Transverse colon (tissue), 4 donors: ENCODE data around the gene GSDMA.

ENCODE experiments used
- EP300 ChIP-seq: sonication (generic); formaldehyde crosslinking; IDR thresholded peaks from one replicate; pipeline ENCODE4 v1.6.1; 2017; ENCODE audit warnings: antibody characterized with exemption, low read depth
- POLR2A ChIP-seq: fragments of 450-650 bp; IDR thresholded peaks from one replicate; pipeline ENCODE4 v1.6.1; 2016; ENCODE audit warnings: antibody characterized with exemption, mild to moderate bottlenecking, moderate library complexity
- POLR2AphosphoS5 ChIP-seq, 3 donors: sonication (generic); formaldehyde crosslinking; IDR thresholded peaks; one replicate each; pipeline ENCODE4 v1.6.1; 2016; ENCODE audit warnings: antibody characterized with exemption in 3 of 3
- TF ChIP-seq, protein P1 (sequence below), 5 experiments: fragments of 200-600 bp in 3 of 5; fragments of 450-650 bp in 2 of 5; sonication (generic) in 3 of 5; IDR thresholded peaks; 1 replicate in 2 of 5; 2 replicates in 3 of 5; pipeline ENCODE4 v1.5.1; 2016 to 2017; ENCODE audit warnings: antibody characterized with exemption in 5 of 5, inconsistent platforms in 3 of 5, mild to moderate bottlenecking in 2 of 5, moderate library complexity in 1 of 5

DNA sequence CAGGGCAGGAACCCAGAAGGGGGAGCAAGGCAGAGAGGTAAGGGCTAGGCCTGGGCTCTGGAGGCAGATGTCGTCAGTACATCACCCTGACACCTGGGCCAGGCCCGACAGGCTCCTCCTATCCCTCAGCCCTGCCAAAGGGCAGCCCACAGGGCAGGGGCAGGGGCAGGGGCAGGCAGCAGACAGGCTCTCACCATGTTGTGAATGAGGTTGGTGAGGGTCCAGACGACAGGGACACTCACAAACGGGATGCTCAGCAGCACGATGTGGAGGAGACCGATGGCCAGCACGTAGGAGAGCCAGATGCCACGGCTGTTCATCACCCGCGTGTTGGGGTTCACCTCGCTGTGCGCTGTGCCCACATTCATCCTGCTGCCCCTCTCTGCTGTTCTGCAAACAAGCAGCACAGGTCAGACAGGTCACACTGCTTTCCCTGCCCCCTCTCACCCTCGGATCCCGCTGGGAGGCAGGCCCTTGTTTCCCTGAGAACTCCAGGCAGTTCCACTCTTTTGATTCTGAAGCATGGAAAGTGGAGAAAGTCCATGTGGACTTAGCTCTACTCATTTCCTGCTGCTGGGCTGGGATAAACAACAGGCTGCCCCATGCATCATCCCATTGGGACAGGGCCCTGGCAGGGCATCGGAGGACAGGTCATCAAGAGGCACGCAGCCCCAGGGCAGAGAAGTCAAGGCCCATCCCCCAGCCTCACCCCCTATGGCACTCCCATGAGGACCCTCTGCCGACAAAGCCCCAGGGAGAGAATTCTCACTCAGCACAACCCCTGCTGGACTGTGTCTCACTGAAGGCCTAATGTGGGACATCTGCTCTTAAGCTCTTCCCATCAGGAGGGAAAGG is 38.7 kb upstream of the GSDMA start:
- TF ChIP-seq POLR2AphosphoS5 (IDR thresholded peaks at IDR 0.05) (no peak), POLR2A (no peak), EP300 (no peak)
- TF ChIP-seq, protein P1, sequence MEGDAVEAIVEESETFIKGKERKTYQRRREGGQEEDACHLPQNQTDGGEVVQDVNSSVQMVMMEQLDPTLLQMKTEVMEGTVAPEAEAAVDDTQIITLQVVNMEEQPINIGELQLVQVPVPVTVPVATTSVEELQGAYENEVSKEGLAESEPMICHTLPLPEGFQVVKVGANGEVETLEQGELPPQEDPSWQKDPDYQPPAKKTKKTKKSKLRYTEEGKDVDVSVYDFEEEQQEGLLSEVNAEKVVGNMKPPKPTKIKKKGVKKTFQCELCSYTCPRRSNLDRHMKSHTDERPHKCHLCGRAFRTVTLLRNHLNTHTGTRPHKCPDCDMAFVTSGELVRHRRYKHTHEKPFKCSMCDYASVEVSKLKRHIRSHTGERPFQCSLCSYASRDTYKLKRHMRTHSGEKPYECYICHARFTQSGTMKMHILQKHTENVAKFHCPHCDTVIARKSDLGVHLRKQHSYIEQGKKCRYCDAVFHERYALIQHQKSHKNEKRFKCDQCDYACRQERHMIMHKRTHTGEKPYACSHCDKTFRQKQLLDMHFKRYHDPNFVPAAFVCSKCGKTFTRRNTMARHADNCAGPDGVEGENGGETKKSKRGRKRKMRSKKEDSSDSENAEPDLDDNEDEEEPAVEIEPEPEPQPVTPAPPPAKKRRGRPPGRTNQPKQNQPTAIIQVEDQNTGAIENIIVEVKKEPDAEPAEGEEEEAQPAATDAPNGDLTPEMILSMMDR (IDR thresholded peaks at IDR 0.05): no peak
